HepG2 (cell line): ENCODE results near the gene C10orf71. TPM values are rescaled to one million over a fixed set of nuclear protein-coding genes. Genes with fewer than 3 reads are reported as not detected.

Experiments used
- ATAC-seq: fragments of 200-7000 bp; cut with Tn5 transposase; 3 replicates; pipeline ENCODE4 v1.9.1; 2020; ENCODE audit warnings: mild to moderate bottlenecking, moderate library complexity
- BruUV-seq: library from RNA; stranded (reverse); fragments of 400-500 nt; replicated peaks from 2 replicates; lab custom pipeline; 2021; lab: Mats Ljungman, UMichigan
- CTCF ChIA-PET: fragments of 300-600 bp; formaldehyde crosslinking; extraction: SDS; loops from one replicate; lab custom pipeline; 2021; ENCODE audit warnings: low total read pairs, inconsistent platforms, low intra/inter-chr PET ratio; lab: Yijun Ruan, JAX
- POLR2A ChIA-PET: fragments of 350-600 bp; sonication (Branson Sonifier 250); formaldehyde crosslinking; loops from one replicate; lab custom pipeline; 2020; ENCODE audit warnings: antibody characterized with exemption, inconsistent platforms; lab: Yijun Ruan, JAX
- DNase-seq: peaks from one replicate; pipeline ENCODE4 v3.0.0-alpha.2; 2015; ENCODE audit warnings: low spot score
- FAIRE-seq: peaks from 3 replicates; lab custom pipeline; 2011; peaks lifted over from hg19 to GRCh38; lab: Jason Lieb, UNC
- H2AFZ ChIP-seq: one replicate; pipeline ENCODE4 v1.6.1; 2011; ENCODE audit warnings: low read length, inconsistent platforms
- H3K27ac ChIP-seq: fragments of 300-600 bp; 3 replicates; pipeline ENCODE4 v1.8.0; 2011; ENCODE audit warnings: mixed run types, mild to moderate bottlenecking, mixed read lengths, low read length, inconsistent platforms; ENCODE audit not compliant: insufficient read depth; ENCODE audit errors: extremely low read length
- H3K27me3 ChIP-seq, 2 experiments: fragments of 200-600 bp in 1 of 2; 2 replicates in 1 of 2; 3 replicates in 1 of 2; pipeline versions ENCODE4 v1.6.0 to v1.8.0; 2011; ENCODE audit warnings: low read length in 2 of 2, mild to moderate bottlenecking in 2 of 2, moderate library complexity in 2 of 2, inconsistent platforms in 1 of 2; ENCODE audit not compliant: insufficient read depth in 2 of 2, control insufficient read depth in 1 of 2
- H3K36me3 ChIP-seq, 2 experiments: fragments of 200-600 bp in 1 of 2; replicated peaks in 1 of 2; 2 replicates in 1 of 2; 3 replicates in 1 of 2; pipeline versions ENCODE4 v1.5.1 to v1.8.0; 2011; ENCODE audit warnings: low read length in 2 of 2, inconsistent platforms in 1 of 2; ENCODE audit not compliant: insufficient read depth in 2 of 2, control insufficient read depth in 1 of 2
- H3K4me1 ChIP-seq: 2 replicates; pipeline ENCODE4 v1.5.1; 2012; ENCODE audit warnings: low read length, inconsistent platforms; ENCODE audit not compliant: insufficient read depth
- H3K4me2 ChIP-seq: 2 replicates; pipeline ENCODE4 v1.6.0; 2011; ENCODE audit warnings: low read depth, low read length, inconsistent platforms
- H3K4me3 ChIP-seq, 3 experiments: fragments of 200-600 bp in 1 of 3; sonication (generic), shearing (Covaris generic) in 1 of 3; replicated peaks in 1 of 3; 2 replicates each; pipeline ENCODE4 v1.5.1; 2011 to 2016; ENCODE audit warnings: low read length in 3 of 3, inconsistent platforms in 2 of 3, low read depth in 2 of 3, mild to moderate bottlenecking in 2 of 3, control low read depth in 1 of 3, mixed read lengths in 1 of 3; ENCODE audit not compliant: insufficient read depth in 1 of 3
- H3K79me2 ChIP-seq: one replicate; pipeline ENCODE4 v1.6.1; 2011; ENCODE audit warnings: low read length, inconsistent platforms; ENCODE audit not compliant: insufficient read depth
- H3K9ac ChIP-seq: 2 replicates; pipeline ENCODE4 v1.6.0; 2011; ENCODE audit warnings: mild to moderate bottlenecking, low read depth, low read length, inconsistent platforms; ENCODE audit not compliant: insufficient read depth
- H3K9me3 ChIP-seq: 2 replicates; pipeline ENCODE4 v1.5.1; 2012; ENCODE audit warnings: mild to moderate bottlenecking, low read length
- H4K20me1 ChIP-seq: 2 replicates; pipeline ENCODE4 v1.6.0; 2011; ENCODE audit warnings: inconsistent platforms, mild to moderate bottlenecking, low read length, moderate library complexity; ENCODE audit not compliant: insufficient read depth
- CBFB ChIP-seq: sonication (generic); formaldehyde crosslinking; IDR thresholded peaks from 2 replicates; pipeline ENCODE4 v1.4.0; 2020; ENCODE audit warnings: missing genetic modification reagents
- CEBPB ChIP-seq: IDR thresholded peaks from 2 replicates; pipeline ENCODE4 v1.6.1; 2011; ENCODE audit warnings: low read depth, low read length, improper control_type of control experiment, borderline replicate concordance
- ETV6 ChIP-seq: sonication (generic); formaldehyde crosslinking; conservative IDR thresholded peaks from 2 replicates; pipeline ENCODE4 v1.4.0; 2020; ENCODE audit warnings: missing genetic modification reagents
- FOXC1 ChIP-seq: sonication (generic); formaldehyde crosslinking; IDR thresholded peaks from 2 replicates; pipeline ENCODE4 v1.8.0; 2022; ENCODE audit warnings: mild to moderate bottlenecking, missing genetic modification reagents, borderline replicate concordance
- MTA3 ChIP-seq: sonication (generic); formaldehyde crosslinking; IDR thresholded peaks from 2 replicates; pipeline ENCODE4 v1.4.0; 2020; ENCODE audit warnings: missing genetic modification reagents
- NR3C1 ChIP-seq: sonication (generic); formaldehyde crosslinking; IDR thresholded peaks from 2 replicates; pipeline ENCODE4 v1.4.0; 2020; ENCODE audit warnings: missing genetic modification reagents
- PLRG1 ChIP-seq: fragments of 450-650 bp; conservative IDR thresholded peaks from 2 replicates; pipeline ENCODE4 v1.6.1; 2016
- POLR2AphosphoS5 ChIP-seq: IDR thresholded peaks from 2 replicates; pipeline ENCODE4 v1.6.1; 2012; ENCODE audit warnings: low read depth, low read length
- RCOR2 ChIP-seq: IDR thresholded peaks from 2 replicates; pipeline ENCODE4 v1.6.1; 2016; ENCODE audit warnings: missing biosample characterization, missing genetic modification reagents
- TAF15 ChIP-seq: fragments of 200-400 bp; formaldehyde crosslinking; IDR thresholded peaks from one replicate; pipeline ENCODE4 v1.6.1; 2018; ENCODE audit warnings: mild to moderate bottlenecking, low read depth, low read length; ENCODE audit not compliant: poor library complexity, severe bottlenecking
- ZFP41 ChIP-seq: sonication (generic); formaldehyde crosslinking; IDR thresholded peaks from 2 replicates; pipeline ENCODE4 v1.4.0; 2020; ENCODE audit warnings: mild to moderate bottlenecking, missing genetic modification reagents, borderline replicate concordance
- ZNF281 ChIP-seq: sonication (generic); formaldehyde crosslinking; IDR thresholded peaks from 2 replicates; pipeline ENCODE4 v1.4.0; 2020; ENCODE audit warnings: missing genetic modification reagents, borderline replicate concordance
- ZNF292 ChIP-seq: sonication (generic); formaldehyde crosslinking; IDR thresholded peaks from 2 replicates; pipeline ENCODE4 v1.8.1; 2022; ENCODE audit warnings: mild to moderate bottlenecking, low read depth, missing genetic modification reagents, borderline replicate concordance
- ZNF362 ChIP-seq: sonication (generic); formaldehyde crosslinking; IDR thresholded peaks from 2 replicates; pipeline ENCODE4 v1.4.0; 2020; ENCODE audit warnings: missing genetic modification reagents, mild to moderate bottlenecking, borderline replicate concordance
- ZNF577 ChIP-seq: sonication (generic); formaldehyde crosslinking; IDR thresholded peaks from 2 replicates; pipeline ENCODE4 v1.4.0; 2020; ENCODE audit warnings: mild to moderate bottlenecking, low read depth, missing genetic modification reagents, borderline replicate concordance
- ZNF598 ChIP-seq: sonication (generic); formaldehyde crosslinking; IDR thresholded peaks from 2 replicates; pipeline ENCODE4 v1.5.1; 2020; ENCODE audit warnings: mild to moderate bottlenecking, missing genetic modification reagents, borderline replicate concordance
- ZNF629 ChIP-seq: sonication (generic); formaldehyde crosslinking; conservative IDR thresholded peaks from 2 replicates; pipeline ENCODE4 v1.5.0; 2020; ENCODE audit warnings: missing genetic modification reagents
- ZNF75D ChIP-seq: sonication (generic); formaldehyde crosslinking; IDR thresholded peaks from 2 replicates; pipeline ENCODE4 v1.8.1; 2023; ENCODE audit warnings: missing genetic modification reagents, mild to moderate bottlenecking, borderline replicate concordance
- ZNF792 ChIP-seq: IDR thresholded peaks from 2 replicates; pipeline ENCODE4 v1.6.1; 2016
- WGBS: methylation state at CpG from one replicate; pipeline ENCODE4 v1.1.6; 2017; ENCODE audit warnings: low lambda C conversion rate; 5-methylcytosine and 5-hydroxymethylcytosine counted together
- in situ Hi-C: cut with HindIII; loops from 2 replicates; pipeline ENCODE4 v1.10.0; 2017; ENCODE audit warnings: low pct_unique_long_range_greater_than_20kb; ENCODE audit not compliant: extremely low pct_ligation_motif_present
- intact Hi-C: fragments of 100-400 bp; cut with micrococcal nuclease; formaldehyde crosslinking; loops from one replicate; pipeline ENCODE4 v1.10.0; 2022; ENCODE audit not compliant: unreplicated experiment
- polyA plus RNA-seq, 8 experiments: library from polyadenylated mRNA; depleted of rRNA in 3 of 8; stranded (reverse) in 7 of 8; unstranded in 1 of 8; fragments of >200 nt; fragmentation: Illumina TruSeq in 4 of 8; extraction: Trizol in 4 of 8; gene quantifications; 2 replicates each; pipeline versions ENCODE4 v1.2.1 to v1.2.3, GENCODE V29; 2011 to 2016; ENCODE audit warnings: low read depth in 4 of 8, missing spikeins in 1 of 8, mixed read lengths in 1 of 8; ENCODE audit not compliant: insufficient read depth in 1 of 8
- total RNA-seq, 5 experiments: library from RNA; depleted of rRNA; stranded (reverse); fragments of >200 nt; fragmentation: Illumina TruSeq; extraction: Trizol; gene quantifications; 2 replicates each; pipeline ENCODE4 v1.2.3, GENCODE V29; 2016; ENCODE audit warnings: low read depth in 1 of 5

The C10orf71 gene
- total and polyA plus RNA-seq, 2 of the 13 experiments (the other 11 are each of a cell fraction or from before 2014, with no cell fraction given) = not detected

- TF ChIP-seq ZNF362 (no peak), POLR2AphosphoS5 (no peak), NR3C1 (no peak), PLRG1 (no peak), ZNF577 (CRISPR knock-in tag) (no peak), CBFB (CRISPR knock-in tag) (no peak)
These were observed 58.9 kb downstream of the C10orf71 start (continued) for GRCh38 chr10:49357910-49358309.

GRCh38 chr10:49359349-49360270, 60.6 kb downstream of the C10orf71 start:
- ChIA-PET CTCF (no interaction called here), POLR2A (no interaction called here)
- no peak overlapping the region for H3K27ac ChIP-seq
- peak; percentile 7 for DNase-seq
- no peaks in the 10 kb centered on the region for H4K20me1 ChIP-seq
- no peak for TF ChIP-seq ZNF792
- TF ChIP-seq MTA3 (CRISPR knock-in tag) = no peak
- TF ChIP-seq ZNF281 (CRISPR knock-in tag) = peak; percentile 42; the same call in 1 of the 2 replicates
- peak; percentile 64 for TF ChIP-seq ZNF629 (CRISPR knock-in tag)
- no peak for TF ChIP-seq ZNF598 (CRISPR knock-in tag)
- TF ChIP-seq TAF15 = no peak
- TF ChIP-seq RCOR2 (CRISPR knock-in tag) = no peak
- no peak for TF ChIP-seq ZNF292 (CRISPR knock-in tag)
- no peak for TF ChIP-seq ETV6 (CRISPR knock-in tag)
- no peak for TF ChIP-seq FOXC1 (CRISPR knock-in tag)
- no peak for TF ChIP-seq ZNF75D (CRISPR knock-in tag)
- TF ChIP-seq CEBPB = 0 out of 2 replicates have a peak, but pooled peaks have one; percentile 48
- no peak for TF ChIP-seq ZFP41
- H3K9me3 ChIP-seq = no peaks in the 10 kb centered on the region
- FAIRE-seq = no peak
- 23% methylated on average over 7 of the region's 13 CpGs for WGBS
- no peak overlapping the region for H3K9ac ChIP-seq
- H3K4me2 ChIP-seq = peak overlapping the region; percentile 4; the same call in 1 of the 2 replicates
- H3K27me3 ChIP-seq = no peaks in the 10 kb centered on the region; a peak in 1 of 5 replicates
- no peak overlapping the region for H3K4me3 ChIP-seq
- in situ Hi-C loops = loop anchor here (10.0 kb wide), 1 partner anchor 385 kb away; no protein-coding TSS in a partner anchor
- H3K4me1 ChIP-seq = peaks cover 43% of the 10 kb centered on the region
- H3K36me3 ChIP-seq = no peaks in the 10 kb centered on the region
- no TSS peak for BruUV-seq
- intact Hi-C loops = no loop called here
- H3K79me2 ChIP-seq = no peaks in the 10 kb centered on the region
- H2AFZ ChIP-seq = no peak overlapping the region
- ATAC-seq = peak; percentile 26; the same call in 2 of the 3 replicates
